DLD1 (cell line): Measurements from ENCODE around the gene NUDT16L1.
"Not testable (repeated sequence)": the region's sequence is repeated elsewhere in the genome, so short reads cannot be mapped to it uniquely, and the experiment has no call there.

Experiments
- in situ Hi-C: cut with HindIII; loops from 2 replicates; pipeline ENCODE4 v1.10.0; 2017; ENCODE audit warnings: low sequenced_read_pairs

NUDT16L1 gene

DNA sequence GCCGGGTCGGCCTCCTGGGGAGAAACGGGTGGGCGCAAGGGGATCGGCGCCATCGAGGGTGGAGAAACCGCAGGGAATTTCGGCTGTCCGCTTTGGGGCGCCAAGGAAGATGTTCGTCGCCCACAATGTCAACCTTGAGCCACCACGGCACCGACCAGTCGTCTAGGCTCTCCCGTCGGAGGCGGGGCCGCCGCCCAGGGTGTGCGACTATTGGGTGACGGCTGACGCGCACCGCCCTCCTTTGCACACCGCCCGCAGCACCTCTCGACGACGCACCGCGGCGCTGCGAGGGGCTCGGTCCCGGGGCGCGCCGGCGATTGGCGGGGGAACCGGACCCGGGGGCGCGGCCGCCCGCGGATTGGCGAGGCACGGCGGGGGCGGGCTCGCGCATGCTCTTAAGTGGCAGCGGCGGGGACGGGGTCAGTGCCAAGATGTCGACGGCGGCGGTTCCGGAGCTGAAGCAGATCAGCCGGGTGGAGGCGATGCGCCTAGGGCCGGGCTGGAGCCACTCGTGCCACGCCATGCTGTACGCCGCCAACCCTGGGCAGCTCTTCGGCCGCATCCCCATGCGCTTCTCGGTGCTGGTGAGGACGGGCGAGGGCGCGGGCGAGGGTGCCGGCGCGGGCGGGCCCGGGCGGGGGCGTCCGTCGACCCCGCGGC lies at the start of gene NUDT16L1:
TSS of gene NUDT16L1 (plus strand) at position 267 of the 660 bp plus-strand sequence. CDS start at position 432, 165 bp downstream.
- in situ Hi-C loops: no loop called here

DNA sequence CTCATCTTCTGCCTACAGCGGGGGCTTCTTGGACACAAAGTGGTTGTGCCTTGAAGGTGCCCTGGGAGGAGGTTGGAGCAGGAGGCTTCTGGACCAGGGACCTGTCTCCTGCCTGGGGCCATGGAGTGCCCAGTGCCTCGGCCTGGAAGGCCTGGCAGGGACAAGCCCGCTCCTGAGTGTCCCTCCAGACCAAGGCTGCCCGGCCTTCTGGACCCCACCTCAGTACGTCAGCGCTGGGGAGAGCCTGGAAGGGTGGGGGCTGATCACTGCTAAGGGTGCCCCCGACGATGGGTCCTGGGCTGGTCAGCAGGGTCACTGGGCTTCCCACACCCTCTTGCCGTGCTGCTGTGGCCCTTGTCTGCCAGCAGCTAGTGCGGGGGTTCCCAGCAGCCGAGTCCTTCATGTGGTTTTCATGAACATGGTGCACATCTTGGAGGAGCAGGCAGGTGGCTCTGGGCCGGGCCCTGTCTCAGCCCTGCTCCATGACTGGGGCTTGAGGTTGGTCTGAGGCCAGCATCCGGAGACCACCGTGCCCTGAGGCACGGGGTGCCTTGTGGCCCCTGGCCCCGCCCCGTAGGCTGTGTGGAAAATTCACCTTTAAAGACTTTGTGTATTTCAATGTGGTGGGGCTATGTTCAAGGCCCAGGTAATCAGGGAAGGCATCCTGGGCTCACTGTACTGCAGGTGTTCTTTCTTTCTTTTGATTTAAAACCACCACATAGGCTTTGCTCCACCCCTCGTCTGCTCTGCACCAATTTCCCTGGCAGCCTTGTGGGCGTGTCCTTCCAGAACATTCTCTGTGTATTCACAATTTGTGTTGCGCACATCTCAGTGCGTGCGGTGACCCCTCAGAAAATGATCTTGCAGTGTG lies 46.4 kb upstream of the NUDT16L1 start:
- in situ Hi-C loops: no loop called here

DNA sequence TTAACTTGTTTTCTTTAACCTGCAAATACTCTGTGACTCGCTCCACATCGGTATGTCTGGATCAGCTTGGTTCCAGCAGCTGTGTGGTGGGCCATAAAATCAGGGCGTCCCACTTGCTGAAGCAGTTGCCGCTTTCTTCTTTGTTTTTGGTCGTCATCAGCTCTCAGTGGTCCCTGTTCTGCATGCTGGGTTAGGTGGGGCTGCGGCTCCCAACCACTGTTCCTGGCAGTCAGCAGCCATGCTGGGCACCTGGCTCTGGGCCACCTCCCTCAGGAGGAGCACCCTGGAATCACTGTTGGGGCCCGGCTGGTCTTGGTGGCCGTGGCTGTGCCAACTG lies 45.8 kb upstream of the NUDT16L1 start:
- in situ Hi-C loops: no loop called here

DNA sequence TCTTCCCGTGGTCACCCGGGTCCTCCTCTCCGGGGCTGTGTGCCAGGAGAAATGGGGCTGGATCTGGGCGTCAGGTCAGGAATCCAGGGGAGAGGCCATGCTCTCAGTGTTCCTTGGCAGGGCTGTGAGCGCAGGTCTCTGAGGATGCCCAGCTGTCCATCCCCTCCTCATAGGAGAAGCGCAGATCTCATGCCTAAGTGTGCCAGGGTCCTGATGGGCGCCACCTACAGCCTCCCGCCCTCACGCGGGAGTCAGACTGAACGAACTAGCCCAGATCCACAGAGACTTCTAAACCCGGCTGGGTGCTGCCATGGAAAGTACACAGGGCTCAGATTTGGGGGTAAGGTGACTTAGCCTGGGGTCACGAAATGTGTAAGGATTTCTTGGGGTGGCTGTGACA lies 44.4 kb upstream of the NUDT16L1 start:
- in situ Hi-C loops: no loop called here

DNA sequence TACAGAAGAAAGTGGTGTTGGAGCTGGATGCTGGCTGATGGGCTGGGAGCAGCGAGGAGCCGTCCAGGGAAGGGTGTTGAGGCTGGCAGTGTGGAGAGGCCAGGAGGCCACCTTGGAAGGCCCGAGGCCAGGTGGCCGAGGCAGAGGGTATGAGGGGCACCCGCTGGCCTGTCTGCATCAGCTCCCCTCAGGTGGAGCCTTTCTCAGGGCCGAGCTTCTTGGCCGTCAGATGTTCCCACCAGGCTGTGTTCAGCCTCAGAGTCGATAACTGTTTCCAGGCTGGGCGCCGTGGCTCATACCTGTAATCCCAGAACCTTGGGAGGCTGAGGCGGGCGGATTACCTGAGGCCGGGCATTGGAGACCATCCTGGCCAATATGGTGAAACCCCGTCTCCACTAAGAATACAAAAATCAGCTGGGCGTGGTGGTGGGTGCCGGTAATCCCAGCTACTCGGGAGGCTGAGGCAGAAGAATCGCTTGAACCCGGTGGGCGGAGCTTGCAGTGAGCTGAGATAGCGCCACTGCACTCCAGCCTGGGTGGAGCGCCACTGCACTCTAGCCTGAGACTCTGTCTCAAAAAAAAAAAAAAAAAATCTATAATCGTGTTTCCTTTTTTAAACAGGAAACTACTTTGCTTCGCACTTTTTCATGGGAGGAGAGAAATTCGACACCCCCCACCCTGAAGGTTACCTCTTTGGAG lies 43.5 kb upstream of the NUDT16L1 start:
- in situ Hi-C loops: no loop called here

DNA sequence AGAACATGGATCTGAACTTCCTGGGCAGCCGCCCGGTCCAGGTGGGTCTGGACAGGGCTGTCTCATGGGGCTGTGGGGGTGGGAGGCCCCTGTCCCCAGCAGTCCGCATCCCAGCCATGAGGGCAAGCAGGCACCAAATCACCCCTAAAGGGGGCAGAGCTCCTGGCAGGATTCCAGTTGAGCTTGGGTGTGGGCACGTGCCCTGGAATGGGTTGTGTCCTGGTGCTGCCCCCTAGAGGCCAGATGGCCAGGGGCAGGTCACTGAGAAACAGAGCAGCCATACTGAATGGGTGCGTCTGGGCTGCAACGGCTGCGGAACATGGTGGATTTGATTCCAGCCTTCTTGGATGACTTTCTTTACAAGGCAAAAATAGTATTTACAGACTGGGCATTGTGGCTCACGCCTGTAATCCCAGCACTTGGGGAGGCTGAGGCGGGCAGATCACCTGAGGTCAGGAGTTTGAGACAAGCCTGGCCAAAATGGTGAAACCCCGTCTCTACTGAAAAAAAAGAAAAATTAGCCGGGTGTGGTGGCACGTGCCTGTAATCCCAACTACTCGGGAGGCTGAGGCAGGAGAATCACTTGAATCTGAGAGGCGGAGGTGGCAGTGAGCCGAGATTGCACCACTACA lies 42.8 kb upstream of the NUDT16L1 start:
- in situ Hi-C loops: not testable (repeated sequence)

DNA sequence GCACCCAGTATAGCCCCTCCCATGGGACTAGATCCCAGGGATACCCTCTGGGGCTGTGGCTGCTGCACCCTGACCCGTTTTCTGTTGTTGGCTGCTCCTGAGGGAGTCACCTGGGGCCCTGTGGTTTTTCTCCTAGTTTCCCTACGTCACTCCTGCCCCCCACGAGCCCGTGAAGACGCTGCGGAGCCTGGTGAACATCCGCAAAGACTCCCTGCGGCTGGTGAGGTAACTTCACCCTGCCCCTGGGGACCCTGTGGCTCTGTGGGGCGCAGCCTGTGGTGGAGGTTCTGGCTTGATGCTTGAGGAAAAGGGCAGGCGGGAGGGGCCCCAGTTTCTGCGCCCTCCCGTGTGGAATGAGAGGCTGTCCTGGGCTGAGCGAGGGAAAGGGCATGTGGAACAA lies 41.5 kb upstream of the NUDT16L1 start:
- in situ Hi-C loops: no loop called here

DNA sequence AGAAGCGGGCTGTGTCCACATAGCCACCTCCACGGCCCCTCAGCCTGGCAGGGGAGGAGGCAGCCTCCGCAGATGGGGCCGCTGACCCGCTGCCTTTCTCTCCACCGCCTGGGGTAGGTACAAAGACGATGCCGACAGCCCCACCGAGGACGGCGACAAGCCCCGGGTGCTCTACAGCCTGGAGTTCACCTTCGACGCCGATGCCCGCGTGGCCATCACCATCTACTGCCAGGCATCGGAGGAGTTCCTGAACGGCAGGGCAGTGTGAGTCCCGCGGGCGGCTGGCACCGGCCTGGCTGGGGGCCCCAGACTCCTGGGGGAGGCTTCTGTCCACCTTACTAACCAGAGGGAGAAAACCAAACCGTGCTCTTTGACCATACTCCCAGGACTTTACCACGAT lies 40.8 kb upstream of the NUDT16L1 start:
- in situ Hi-C loops: no loop called here

DNA sequence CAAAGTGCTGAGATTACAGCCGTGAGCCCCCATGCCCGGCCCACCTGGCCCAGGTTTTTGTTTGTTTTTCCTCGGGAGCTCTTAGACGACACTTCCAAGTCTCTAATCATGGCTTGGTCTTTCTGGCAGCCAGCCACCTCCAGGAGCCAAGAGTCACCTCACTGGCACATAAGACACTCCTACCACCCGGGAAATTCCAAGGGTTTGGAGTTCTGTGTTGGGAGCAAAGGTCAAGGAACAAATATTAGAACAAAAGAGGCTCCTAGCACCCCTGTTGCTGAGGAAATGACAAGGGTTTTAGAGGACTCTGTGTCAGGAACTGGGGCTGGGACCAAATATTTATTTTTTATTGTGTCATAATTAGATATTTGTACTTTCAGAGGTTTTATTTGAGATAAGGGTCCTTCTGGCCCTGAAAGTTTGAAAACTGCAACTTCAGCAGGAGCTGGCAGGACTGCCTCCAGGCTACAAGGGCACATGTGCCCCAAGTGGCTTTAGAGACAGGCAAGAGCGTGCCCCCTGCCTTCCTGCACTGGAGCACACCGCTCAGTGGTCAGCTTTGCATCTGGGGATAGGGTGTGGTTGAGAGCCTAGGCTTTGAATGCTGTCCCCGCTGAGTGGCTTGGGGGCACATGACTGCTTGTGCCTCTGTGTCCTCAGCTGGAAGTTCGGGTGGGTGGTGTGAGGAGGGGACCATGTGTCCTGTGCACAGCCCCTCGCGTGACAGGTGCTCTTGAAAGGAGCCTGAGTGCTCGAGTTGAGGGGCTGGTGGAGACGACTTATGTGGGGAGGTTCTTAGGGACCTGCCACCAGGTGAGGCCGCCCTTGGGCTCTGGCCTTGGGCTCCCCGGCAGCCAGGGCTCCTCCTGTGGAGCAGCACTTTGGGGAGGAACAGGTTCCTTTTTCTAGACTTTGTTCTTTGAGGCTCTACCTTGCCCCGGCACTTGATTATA lies 39.1 kb upstream of the NUDT16L1 start:
- in situ Hi-C loops: no loop called here

DNA sequence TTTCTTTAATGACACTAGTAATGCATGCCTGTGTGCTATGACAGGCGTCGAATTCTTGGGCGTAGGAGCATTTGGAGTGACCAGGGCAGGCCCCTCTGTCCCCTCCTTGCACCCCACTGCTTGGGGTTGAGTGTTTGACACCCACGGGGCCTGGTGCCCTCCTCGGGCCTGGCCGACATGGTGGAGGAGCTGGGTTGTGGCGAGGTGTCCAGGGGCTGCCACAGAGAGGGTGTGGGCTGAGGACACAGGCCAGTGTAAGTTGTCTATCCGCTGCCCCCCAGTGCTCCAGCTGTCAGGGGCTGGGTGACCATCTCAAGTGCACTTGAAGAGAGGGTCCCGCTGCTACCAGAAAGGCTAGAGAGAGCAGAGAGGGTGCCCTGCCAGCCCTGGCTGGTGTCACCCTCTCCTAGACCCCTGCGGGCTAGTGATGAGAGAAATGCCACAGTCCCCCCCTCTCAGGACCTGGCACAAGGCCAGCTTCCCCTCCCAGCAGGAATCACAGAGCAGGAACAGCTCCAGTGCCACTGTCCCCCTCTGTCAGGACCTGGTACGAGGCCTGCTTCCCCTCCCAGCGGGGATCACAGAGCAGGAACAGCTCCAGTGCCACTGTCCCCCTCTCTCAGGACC lies 38.3 kb upstream of the NUDT16L1 start:
- in situ Hi-C loops: no loop called here

DNA sequence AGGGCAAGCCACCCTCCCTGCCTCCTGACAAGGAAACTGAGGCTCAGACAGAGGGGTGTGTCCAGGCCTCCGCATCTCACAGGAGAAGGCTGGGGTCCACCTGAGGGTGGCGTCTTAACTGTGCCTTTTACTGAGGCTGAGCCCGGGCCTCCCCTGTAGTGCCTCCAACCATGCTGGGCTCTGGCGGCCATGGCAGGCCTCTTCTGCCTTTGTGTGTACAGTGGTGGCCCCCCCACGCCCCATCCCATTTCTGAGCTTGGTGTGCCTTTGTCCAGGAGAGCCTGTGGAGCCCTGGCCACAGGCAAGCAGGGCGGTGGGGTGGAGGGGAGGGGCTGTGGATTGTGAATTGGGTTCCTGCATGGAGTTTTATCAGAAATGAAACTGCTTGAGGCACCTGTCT lies 37.6 kb upstream of the NUDT16L1 start:
- in situ Hi-C loops: no loop called here

DNA sequence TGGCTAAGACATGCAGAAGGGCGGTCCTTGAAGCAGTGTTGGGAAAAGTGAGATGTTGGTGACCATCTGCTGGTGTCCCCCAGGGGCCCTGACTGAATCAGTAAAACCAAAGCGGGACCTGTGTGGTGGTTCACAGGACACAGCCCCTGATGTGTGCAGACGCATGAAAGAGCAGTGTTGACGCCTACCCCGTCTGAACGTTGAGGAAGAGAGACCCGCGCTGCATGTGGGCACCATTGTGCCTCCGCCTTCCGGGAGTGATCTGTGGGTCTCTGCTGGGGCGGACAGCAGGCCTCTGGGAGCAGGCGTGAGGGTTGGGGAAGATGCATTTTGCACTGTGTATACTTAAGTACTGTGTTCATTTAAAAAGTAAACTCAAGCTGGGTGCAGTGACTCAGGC lies 37.1 kb upstream of the NUDT16L1 start:
- in situ Hi-C loops: no loop called here

DNA sequence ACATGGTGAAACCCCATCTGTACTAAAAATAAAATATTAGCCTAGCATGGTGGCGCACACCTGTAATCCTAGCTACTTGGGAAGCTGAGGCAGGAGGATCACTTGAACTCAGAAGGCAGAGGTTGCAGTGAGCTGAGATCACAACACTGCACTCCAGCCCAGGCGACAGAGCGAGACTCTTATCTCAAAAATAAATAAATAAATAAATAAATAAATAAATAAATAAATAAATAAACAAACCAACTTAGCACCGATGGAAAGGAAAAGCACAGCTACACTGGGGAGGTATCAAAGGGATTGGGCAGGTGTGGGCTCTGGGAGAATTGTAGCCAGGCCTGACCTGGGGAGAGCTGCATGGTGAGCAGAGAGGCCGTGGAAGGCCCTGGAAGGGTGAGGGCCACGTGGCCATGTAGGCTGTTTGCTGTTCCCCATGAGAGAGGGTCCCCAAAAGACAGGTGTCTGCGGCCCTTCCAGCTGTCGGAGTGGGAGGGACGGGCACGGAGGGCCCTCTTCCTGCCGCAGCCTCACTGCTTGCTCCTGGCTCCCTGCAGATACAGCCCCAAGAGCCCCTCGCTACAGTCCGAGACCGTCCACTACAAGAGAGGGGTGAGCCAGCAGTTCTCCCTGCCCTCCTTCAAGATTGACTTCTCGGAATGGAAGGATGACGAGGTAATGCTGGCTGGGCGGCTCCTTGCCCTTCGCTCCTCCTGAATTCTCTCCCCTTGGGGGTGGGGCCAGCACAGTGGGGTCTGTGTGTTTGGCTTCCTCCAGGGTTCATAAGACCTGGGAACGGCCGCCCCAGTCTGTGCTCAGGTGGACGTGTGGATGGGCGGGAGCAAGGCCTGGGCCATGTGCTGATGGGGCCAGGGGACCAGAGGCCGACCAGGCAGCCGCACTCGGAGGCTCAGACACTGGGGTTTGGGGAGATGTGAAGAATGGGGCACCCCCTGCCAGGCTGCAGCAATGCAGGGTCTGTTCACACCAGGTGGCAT lies 36.4 kb upstream of the NUDT16L1 start:
- in situ Hi-C loops: no loop called here

DNA sequence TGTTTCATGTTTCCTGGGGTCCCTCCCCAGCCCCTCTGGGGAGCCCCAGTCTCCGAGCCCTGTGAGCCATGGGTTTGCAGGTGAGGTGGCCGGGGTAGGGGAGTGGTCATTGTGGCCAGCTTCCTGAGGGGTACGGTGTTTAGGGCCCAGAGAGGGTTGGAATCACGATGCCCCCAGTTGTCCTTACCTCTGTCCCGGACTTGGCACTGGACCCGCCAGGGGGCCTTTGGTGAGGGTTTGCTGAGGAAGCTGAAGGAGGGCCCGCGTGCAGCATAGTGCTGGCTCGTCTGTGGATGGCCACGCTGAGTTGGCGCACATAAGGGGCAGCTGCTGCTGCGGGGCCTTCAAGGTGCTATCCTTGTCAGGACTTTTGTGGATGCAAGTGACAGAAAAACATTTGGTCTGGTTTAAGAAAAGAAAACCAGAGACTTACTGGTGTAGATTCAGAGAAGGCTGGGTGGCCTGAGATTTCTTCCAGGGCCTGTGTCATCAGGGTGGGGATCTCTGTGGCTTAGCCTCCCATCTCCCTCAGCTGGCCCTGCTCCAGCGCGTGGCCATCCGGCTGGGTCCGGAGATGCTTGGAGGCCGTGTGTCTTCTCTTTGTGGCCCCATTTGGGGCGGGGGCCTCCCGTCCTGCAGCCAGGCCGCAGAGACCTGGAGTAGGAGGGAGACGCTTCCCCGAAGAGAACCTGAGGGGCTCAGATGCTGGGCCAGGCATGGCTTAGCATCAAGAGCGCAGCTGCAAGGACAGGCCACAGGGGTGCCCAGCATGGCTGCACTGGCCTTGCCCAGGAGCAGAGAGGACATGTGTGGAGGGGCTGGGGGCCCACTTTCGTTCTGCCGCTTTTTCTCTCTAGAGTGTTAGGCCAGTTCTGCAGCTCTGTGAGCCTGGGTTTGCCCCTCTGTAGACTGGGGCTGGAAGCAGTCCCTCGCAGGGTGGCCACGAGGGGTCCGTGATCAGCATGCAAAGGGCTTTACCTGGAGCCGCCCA lies 33.7 kb upstream of the NUDT16L1 start:
- in situ Hi-C loops: no loop called here

DNA sequence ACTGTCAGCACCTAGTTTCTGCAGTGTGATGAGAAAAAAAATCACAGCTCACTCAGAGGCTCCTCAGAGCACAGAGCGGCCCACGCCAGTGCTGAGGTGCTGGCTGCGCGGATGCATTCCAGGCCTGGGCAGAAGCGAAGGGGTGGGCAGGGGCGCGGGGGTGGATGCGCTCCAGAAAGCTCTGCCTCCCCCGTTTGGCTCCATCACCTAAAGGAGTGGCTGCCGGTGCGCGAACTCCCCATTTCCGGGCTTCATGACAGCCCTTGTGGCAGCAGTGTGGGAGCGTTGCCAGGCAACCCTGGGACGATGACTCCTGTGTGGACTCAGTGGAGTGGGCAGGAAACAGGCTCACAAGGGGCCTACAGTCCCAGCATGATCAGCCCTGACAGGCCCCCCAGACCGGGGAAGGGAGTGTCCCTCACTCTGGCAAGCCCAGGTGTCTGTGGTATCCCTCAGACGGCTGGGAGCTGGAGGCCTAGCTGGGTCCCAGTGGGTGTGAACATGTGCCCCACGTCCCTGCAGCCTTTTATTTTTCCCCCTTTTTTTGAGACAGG lies 32.8 kb upstream of the NUDT16L1 start:
- in situ Hi-C loops: no loop called here

DNA sequence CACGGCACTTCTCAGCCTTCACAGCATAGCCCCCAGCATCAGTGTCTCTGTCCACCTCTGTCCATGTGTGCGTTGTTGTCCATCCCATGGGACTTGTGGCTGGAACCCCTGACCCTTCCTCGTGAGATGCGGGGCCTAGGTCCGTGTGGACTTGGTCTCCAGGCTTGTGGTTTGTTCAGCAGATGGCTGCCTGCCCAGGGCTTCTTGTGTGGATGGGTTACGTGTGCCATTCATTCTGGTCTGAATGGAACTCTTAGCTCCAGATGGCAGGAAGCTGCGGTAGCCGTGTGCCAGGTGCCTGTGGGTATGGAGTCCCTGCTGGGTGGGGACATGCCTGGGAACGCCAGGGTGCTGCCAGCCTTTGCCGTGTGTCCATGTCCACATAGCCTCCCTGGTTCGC lies 31.7 kb upstream of the NUDT16L1 start:
- in situ Hi-C loops: no loop called here

DNA sequence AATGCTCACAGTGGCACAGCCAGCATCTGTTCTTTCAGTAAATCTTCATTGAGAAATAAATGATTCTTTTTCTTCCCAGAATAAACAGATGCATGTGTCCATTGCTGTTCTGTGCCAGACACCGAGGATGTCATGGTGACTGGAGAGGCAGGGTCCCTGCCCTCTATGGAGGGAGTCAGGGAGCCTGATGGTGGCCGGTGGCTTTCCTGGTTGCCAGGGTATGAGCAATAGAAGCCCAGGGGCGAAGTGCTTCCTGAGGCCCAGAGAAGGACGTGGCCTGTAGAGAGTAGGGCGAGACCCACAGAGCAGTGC lies 29.9 kb upstream of the NUDT16L1 start:
- in situ Hi-C loops: no loop called here
